HG03196 (cell line): Measurements from ENCODE around the gene ZYX.

Experiments used
- ATAC-seq: cut with Tn5 transposase; IDR thresholded peaks from one replicate; pipeline ENCODE4 v1.9.1; 2021; ENCODE audit not compliant: unreplicated experiment

Gene ZYX, protein sequence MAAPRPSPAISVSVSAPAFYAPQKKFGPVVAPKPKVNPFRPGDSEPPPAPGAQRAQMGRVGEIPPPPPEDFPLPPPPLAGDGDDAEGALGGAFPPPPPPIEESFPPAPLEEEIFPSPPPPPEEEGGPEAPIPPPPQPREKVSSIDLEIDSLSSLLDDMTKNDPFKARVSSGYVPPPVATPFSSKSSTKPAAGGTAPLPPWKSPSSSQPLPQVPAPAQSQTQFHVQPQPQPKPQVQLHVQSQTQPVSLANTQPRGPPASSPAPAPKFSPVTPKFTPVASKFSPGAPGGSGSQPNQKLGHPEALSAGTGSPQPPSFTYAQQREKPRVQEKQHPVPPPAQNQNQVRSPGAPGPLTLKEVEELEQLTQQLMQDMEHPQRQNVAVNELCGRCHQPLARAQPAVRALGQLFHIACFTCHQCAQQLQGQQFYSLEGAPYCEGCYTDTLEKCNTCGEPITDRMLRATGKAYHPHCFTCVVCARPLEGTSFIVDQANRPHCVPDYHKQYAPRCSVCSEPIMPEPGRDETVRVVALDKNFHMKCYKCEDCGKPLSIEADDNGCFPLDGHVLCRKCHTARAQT

DNA sequence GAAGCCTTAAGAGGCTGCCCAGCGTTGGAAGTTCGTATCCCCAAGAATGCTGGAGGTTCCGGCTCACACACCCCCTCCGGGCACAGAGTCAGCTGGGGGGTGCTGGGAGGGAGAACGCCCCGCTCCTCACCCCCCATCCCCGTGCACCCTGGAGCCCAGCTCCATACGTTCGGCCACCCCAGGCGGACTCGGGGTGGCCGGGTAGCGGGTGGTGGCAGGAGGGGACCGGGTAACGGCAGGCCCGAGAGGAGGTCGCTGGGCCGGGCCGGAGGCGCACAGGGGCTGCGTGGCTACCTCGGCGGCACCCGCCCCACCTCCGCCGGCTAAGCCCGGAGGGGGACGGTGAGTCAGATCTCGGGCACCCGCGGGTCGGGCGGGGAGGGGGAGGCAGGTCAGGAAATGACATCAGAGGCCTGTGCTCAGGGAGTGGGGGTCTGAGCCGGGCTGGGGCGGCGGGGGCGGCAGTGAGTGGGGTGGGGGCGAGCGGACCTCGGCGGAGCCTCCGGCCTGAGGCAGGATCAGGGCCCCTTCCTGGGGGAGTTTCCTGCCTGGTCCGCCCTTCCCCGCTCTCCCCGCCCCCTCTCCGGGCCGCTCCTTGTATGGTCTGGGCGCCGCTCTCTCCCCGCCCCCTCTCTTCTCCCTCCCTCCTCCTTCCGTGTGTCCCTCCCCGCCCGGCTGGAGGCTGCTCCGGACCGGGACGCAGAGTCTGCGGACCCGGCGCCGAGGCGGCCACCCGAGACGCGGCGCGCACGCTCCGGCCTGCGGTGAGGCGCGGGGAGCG is at the start of gene ZYX:
TSS of gene ZYX (plus strand) at position 700 of the 781 bp plus-strand sequence. CDS start 227 bp downstream, outside the sequence.
- peak; percentile 76 for ATAC-seq

DNA sequence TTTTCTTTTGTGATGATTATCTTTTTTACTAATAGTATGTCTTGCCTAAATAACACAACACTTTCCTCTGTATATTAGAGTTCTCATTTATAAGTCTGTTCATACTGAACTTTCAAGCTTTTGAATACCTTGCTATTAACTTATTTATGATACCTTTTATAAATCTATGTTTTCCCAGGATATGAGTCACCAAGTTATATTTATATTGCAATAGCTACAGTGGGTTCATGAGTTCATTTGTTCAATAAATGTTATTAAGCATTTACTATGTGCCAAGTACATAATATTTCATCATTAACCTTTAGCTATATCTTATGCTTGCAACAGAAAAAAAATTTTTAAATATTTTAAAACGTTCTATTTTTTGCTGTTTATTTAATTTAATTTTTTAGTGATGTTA is 46.9 kb upstream of the ZYX start:
- ATAC-seq = no peak

DNA sequence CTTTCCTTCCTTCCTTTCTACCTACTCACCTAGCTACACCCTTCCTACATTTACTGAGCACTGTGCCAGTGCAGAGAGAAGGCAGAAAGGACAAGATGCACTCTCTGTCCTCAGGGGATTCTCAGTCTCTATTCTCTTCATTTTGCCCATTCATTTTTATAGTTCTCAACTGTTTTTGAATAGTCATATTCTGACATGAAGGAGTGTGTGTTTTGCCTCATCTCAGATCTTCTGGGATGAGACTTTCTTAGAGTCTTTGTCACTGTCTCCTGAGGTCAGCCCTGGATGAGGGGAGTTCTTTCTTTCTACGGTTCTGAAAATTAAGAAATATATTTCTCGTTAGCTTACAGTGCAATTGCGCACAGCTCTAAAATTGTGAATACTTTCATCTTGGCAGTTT is 43.9 kb upstream of the ZYX start:
- no peak for ATAC-seq

DNA sequence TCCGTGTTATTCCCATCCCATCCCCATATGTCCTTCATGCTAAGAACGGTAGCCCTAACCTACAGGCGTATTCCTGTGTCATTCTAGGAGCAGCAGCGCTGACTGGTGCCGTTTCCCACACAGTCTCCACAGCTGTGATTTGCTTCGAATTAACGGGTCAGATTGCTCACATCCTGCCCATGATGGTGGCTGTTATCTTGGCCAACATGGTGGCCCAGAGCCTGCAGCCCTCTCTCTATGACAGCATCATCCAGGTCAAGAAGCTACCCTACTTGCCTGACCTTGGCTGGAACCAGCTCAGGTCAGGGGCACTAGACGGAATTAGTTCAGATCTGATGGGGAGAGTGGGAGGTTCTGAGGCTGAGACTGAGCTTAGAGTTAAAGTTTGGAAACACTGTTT is 39.3 kb upstream of the ZYX start:
- no peak for ATAC-seq

DNA sequence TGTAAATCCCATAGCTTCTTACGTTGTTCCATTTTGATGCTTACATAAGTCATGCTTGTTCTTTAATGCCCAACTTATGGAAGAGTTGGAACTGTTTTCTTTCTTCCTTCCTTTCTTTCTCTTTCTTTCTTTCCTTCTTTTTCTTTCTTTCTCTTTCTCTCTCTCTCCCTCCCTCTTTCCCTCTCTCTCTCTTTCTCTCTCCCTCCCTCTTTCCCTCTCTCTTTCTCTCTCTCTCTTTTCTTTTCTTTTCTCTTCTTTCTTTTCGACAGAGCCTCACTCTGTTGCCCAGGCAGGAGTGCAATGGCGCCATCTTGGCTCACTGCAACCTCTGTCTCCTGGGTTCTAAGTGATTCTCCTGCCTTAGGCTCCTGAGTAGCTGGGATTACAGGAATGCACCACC is 37.5 kb upstream of the ZYX start:
- ATAC-seq = no peak

DNA sequence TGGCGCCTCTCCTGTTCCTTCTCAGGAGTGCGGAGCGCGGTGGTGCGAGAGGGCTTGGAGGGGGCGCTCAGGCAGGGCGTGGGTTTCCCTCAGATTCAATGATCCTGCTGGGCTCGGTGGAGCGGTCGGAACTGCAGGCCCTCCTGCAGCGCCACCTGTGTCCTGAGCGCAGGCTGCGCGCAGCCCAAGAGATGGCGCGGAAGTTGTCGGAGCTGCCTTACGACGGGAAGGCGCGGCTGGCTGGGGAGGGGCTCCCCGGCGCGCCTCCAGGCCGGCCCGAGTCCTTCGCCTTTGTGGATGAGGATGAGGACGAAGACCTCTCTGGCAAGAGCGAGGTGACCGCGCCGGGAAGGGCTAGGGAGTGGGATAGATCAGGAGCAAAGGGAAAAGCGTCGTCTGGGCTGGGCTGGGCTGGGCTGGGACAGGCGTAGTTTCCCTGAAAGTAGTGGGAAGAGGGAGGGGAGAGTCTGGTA is 35.7 kb upstream of the ZYX start:
- ATAC-seq = peak; percentile 73

DNA sequence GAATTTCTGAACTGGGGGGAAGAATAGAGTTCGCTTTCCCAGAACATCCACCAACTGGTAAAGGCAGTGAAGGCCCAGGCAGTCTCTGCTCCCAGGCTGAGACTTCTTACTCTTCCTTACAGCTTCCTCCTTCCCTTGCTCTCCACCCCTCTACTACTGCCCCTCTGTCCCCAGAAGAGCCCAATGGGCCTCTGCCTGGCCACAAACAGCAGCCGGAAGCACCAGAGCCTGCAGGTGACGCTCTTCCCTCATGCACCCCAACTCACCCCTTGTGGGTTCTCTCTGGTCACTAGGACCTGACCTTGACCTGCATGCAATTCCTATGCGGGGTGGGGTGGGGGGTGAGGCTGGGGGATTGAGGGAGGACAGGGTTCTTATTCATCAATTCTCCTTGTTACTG is 35.1 kb upstream of the ZYX start:
- no peak for ATAC-seq

DNA sequence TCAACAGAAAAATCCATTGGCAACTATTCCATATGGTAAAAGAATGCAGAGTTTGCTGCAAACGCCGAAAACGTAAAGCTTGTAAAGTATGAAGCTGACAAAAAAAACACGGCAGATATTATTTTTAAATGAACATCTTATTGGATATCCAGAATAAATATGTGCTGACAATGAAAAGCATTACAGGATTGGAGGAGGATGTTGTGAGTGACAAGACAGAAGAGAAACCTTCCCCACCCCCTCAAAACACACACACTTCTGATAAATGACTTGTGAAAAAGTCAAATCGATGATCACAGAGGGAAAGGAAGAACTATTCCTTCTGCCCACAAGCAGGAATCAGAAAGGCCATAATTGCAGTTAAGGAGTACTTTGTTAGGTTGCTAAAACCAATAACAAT is 33.2 kb upstream of the ZYX start:
- no peak for ATAC-seq

DNA sequence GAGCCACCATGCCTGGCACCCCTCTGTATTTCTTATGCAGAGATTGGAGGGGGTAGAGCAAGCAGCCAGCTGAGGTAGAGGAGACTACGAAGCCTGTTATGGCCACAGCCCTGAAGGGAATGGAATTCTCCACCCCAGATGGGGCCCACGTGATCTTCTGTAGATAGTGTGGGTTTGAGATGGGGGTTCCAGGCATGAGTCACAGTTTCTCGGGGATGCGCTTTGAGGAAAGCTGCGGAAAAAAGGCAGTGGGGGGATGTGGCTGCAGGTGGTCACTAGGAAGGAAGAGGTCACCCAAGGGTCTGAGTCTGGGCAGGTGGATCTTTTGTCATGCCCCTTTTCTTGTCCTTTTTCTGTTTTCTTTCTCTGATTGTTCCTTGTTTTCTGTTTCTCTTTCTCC is 30.1 kb upstream of the ZYX start:
- ATAC-seq = no peak

DNA sequence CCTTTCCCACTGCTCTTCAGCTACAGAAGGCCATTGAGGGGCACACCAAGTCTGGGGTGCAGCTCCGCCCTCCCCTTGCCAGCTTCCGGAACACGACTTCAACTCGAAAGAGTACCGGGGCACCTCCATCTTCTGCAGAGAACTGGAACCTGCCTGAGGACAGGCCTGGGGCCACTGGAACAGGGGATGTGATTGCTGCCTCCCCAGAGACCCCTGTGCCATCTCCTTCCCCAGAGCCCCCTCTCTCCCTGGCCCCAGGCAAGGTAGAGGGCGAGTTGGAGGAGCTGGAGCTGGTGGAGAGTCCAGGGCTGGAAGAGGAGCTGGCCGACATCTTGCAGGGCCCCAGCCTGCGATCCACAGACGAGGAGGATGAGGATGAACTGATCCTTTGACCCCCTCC is 29.6 kb upstream of the ZYX start:
- no peak for ATAC-seq

DNA sequence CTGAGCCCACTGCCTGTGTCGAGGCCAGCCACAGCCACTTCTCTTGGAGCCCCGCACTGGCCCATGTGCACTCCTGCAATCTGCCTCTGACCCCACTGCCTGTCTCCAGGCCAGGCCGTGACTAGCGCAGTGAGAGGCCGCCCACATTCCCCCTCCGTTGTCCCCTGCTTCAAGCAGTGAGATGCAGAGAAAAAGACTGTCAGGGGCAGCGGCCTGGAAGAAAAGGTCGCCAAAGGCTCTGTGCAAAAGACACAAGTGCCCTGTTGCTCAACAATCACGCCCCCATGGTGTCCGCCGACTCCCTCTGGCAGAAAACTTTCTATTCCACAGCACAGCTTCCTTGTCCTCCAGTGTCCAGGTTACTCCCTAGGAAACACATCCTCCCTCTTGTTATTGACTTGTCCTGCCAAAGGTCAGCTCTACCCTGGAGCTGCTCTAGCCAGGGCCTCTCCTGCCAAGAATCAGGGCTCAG is 28.6 kb upstream of the ZYX start:
- ATAC-seq = no peak

DNA sequence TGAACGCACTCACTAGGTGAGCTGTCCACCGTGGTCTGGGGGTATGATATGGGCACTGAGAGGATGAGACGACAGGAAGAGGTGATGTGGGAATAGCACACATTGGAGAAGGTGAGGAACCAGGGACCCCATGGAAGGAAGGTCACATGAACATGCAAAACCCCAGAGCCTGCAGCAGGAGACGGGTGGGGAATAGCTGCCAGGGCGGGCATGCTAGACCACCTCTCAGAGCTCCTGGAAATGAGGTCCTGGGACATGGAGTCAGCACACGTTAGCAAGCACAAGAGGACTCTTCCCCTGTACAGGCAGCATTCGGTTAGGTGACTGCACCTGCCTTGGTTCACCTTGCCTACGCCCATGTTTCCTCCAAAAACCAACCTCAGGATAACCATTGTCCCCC is 26.8 kb upstream of the ZYX start:
- no peak for ATAC-seq

DNA sequence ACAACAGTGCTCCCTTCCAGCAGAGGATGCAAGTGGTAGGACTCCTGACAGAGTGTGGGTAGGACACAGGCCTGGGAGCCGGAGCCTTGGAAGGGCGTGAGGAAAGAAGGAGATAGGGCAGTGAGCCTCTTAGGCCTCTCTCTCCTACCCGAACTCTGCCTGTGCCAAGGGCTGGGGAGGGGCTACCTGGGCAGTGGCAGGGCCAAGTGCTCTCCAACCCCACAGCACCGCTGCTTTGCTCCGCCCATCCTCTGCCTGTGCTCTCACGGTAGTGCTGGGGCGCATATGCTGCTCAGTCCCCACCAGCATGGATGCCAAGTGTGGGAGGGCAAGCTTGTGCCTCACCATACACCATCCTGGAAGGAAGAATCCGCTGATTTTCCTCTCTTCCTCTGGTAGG is 26.2 kb upstream of the ZYX start:
- no peak for ATAC-seq

DNA sequence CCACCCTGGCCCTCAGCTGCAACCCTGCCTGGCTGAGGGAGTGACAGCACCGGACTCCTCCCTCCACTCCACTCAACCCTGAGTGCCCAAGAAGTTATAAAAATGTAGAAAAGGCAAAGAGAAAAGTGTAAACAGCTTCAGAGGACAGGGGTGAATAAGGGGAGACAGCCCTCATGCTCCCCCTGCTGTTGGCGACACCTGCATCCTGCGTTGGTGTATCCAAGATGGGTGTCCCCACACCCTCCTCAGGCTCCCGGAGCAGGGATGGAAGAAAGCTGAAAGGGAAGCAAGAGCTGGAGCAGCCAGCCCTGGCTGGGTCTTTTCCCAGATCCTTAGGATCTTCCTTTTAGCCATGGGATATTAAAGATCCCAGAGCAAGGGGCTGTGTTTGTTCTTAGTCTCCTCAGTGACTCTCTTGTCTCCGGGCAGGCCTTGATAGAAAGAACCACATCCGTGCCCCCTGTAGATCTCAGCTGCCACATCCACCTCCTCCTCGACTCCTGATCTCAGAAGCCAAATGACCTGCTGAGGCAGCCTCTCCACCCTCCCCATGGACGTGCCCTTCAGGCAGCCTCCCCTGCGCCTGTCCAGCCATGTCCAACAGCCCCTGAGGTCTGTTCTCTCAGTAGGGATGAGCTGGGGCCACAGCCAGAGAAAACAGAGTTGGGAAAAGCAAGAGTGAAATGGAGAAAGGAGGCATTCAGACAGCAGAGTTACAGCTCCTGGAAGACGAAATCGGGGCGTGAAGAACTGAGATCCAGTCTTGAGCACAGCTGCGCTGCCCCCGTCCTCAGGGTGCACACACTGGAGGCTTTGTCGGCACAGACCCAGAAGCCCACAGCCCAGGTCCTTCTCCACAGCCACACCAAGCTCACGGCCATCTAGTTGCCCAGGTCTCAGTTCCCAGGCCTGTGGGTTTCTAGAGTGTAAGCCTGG is 25.4 kb upstream of the ZYX start:
- no peak for ATAC-seq

DNA sequence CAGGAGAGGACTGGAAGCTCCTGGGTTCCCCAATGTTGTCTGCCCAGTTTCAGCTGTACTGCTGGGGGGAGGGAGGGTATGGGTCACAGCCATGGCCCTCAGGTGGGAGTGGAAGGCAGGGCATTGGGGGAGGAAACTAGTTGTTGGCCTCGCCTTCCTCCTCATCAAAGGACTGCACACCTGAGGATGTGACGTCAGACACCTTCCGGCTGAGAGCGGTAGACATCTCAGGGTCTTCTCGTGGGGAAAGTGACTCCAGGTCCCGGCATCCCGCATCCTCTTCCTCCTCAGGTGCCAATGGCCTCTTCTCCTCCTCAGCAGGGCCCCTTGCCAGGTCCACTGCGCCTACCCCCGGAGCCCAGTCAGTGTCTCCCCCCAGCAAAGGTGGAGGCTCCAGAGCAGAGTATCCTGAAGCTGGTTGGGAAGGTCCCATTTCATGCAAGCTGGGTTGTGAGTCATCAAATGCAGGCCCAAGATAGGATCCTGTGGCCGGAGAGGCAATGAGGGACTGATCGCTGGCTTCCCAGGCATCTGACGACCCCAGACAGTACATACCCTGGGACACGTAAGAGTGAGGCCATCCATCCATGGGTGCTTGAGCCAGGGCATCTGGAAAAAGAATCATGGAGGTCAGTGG is 24.6 kb upstream of the ZYX start:
- ATAC-seq = no peak

DNA sequence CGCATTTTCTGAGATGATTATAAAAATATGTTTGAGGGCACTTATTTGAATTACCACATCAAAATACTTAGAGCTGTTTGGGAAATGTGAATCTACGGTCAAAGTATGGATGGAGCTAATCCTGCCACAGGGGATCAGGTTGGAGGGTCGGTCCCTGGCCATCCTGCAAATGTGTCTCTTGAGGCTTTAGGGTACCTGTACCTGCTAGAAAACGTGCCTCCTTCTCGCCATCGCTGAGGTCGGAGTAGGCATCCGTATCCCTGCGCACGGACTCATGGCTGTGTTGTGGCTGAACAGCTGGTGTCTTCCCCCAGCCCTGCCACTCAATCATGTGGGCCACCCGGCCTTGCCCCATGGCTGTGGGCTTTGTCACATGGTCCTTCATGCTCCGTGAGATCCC is 22.5 kb upstream of the ZYX start:
- ATAC-seq = no peak

DNA sequence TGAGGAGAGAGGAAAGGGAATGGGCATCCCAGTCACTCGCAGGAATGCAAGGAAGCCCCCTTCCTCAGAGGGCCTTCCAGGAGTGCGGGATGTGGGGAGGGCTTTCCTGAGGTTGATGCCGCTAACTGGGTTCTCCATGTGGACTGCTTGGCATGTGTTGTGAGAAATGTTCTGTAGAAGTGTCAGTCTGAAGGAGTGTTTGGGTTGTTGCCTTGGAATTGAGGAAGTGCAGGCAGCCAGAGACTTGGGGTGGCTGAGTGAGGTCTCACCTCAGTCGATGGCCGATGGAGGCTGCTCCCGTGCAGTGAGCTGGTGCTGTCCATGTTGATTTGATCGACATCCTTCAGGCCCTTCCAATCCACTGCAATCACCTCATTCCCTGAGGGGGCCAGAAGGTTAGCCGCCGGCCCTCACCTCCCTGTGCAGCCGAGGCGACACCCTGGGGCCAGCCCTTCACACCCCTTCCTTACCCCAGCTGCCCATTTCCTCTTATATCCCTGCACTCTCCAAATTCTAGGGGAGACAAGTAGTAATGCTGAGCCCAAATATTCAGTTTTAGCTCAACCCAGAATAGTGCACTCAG is 21.3 kb upstream of the ZYX start:
- no peak for ATAC-seq

DNA sequence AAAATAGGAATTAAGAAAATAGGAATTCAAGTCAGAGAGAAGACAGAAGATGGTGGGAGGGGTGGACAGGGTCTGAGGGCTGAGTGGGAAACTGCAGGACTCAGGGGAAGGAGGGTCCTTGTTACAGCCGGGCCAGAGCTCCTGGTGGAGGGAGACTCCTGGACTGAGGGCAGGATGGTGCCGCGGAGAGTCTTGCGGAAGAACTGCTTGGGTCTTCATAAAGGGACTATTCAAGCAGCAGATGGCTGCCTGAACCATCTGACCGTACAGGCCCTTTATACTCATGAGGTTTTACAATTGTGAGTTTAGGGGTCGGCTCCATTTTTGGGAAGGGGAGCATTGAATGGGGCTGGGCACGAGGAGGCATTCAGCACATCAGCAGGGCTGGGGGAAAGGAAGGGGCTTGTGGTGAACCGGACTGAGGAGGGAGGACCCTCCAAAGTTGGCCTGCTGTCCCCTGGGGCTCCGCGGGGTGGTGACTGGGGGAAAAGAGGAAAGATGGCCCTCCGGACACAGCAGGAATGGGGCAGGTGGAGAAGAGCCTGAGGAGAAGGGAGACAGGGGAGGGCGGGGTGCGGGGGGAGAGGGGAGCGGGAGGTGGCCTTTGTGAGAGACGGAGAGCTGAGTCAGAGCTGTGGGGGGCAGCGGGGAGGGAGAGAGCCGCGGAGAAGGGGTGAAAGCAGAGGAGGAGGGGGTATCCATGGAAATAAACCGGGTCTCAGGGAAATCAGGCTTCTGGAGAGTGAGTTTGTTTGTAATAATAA is 20.2 kb upstream of the ZYX start:
- no peak for ATAC-seq

DNA sequence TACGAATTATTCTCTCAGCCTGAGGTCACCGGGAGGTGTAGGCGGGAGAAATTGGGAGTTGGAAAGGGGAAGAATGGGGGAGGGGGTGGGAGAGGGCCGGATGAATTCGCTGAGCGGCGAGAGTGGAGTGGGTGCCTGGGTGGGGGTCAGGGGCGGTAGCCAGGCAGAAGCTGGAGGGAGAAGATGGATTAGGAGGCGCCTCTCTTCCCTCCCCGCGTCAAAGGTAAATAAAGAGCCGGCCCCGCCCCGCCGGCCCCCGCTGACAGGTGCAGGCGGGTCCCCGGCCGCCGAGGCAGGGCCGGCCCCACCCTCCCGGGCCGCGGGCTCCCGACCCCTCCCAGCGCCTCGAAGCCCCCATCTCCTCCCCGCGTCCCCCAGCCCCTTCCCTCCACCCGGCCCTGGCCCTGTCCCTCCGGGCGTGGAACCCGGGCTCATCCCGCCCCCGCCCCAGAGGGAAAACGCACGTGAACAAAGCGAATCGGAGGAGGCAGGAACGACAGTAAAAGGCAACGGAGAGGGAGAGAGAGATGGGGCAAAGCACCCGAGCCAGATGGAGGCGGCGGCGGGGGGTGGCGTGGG is 19.5 kb upstream of the ZYX start:
- no peak for ATAC-seq
